ENCODE measurements around the gene PINK1. TPM values are rescaled to one million over a fixed set of nuclear protein-coding genes. Genes with fewer than 3 reads are reported as not detected.
A peak's percentile ranks its signal among the peaks of the same experiment; 100 is the strongest.

The PINK1 gene
- total RNA-seq, 3 donors from 2014 or later = 75.4 to 141 (median 111) TPM

DNA sequence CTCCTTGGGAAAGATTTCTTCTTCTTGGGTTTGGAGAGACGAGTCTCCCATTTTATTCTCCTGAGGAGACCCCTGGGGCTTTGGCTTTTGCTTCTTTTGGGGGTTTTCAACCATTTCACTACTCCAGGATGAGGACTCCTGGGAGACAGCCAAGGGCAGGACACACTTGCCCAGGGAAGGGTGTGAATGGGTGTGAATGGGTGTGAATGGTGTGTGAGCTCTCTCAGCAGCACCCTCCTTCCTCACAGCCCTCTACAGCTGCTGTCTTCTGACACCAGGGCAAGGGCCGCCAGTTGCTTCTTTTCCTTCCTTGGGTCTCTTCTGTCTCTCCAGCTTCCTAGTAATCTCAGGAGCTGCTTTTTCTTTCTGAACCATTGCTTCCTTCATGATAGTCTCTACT lies 60.4 kb downstream of the PINK1 start:
- peak in 1 of 3 donors; percentile 21 for DNase-seq
- intact Hi-C loops (cut with DNase I, micrococcal nuclease) = loop anchor here in 1 of 2 donors (10.0 kb wide), 1 partner anchor 501 kb away; no protein-coding TSS in a partner anchor
- H3K36me3 ChIP-seq (ENCODE audit: low read depth) = no peaks in the 10 kb centered on the region

DNA sequence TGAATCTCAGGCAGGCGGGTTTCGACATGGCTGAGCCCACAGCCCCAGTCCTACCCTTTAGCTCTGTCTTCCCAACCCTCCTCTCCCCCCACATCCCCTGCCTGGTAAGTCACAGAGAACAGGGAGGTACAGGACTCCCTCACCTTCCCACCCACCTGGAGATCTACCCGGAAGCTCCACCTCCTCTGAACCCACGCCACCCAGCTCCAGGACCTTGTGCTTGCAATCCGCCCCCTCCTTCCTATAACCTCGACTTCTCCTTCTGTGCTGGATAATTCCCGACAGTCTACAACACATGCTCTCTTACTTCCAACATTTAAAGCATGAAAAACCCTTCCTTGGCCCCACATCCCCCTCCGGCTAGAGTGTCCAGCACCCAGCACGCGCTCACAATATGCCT lies 62.3 kb downstream of the PINK1 start:
- intact Hi-C loops (cut with DNase I, micrococcal nuclease) = loop anchor here (5.0 to 10.0 kb wide), 2 partner anchors 499 to 502 kb away; no protein-coding TSS in a partner anchor
- ATAC-seq = no peak

More for the DNA sequence above, 60.4 kb downstream of the PINK1 start:
- Histone ChIP-seq H3K9me3 (no peaks in the 10 kb centered on the region), H3K4me1 (ENCODE audit: low read depth) (peaks cover 2% of the 10 kb centered on the region), H3K4me3 (no peak overlapping the region)
- ATAC-seq = no peak
- TF ChIP-seq, protein P1, sequence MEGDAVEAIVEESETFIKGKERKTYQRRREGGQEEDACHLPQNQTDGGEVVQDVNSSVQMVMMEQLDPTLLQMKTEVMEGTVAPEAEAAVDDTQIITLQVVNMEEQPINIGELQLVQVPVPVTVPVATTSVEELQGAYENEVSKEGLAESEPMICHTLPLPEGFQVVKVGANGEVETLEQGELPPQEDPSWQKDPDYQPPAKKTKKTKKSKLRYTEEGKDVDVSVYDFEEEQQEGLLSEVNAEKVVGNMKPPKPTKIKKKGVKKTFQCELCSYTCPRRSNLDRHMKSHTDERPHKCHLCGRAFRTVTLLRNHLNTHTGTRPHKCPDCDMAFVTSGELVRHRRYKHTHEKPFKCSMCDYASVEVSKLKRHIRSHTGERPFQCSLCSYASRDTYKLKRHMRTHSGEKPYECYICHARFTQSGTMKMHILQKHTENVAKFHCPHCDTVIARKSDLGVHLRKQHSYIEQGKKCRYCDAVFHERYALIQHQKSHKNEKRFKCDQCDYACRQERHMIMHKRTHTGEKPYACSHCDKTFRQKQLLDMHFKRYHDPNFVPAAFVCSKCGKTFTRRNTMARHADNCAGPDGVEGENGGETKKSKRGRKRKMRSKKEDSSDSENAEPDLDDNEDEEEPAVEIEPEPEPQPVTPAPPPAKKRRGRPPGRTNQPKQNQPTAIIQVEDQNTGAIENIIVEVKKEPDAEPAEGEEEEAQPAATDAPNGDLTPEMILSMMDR (IDR thresholded peaks at IDR 0.05) = no peak

DNA sequence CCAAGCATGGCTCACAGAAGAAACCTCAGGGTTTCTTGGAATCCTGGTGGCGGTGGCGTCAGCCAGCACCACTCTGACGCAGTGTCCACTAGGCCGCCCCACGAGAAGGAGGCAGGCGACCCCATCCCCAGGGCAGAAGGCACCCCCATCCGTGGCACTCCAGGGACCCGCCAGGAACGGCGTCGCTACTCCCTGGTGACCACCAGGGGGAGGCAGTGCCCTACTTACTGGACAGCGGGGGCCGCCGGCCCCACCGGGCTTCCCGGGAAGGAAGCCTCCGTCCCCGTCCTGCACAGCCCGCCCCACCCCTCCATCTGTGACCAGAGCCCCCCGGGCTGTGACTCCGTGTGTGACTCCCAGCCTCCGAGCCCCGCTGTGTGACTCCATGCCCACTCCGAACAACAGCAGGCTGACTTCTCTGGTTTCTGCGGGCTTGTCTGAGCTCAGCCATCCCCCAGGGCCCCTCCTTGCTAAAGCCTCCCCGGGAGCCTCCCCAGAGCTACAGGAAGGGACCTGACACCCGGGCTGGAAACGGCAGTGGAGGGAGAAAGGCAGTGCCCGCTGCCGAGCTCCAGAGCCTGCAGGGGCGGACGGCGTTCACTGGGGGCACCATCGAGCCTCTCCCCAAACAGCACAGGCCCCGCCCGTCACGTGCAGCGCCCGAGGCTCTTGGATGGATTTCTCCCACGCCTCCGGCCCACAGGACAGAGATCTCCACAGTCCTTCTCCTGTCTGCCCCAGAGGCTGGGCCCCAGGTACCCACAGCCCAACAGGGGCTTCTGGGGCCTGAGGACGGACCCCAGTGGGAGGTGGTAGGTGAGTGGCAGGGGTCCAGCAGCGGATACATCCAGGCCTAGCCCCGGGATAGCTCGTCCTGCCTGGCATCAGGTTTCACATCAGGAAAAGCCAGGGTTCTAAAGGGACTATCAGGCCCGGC lies 63.4 kb downstream of the PINK1 start:
- peak overlapping the region; percentile 7 for H3K4me3 ChIP-seq
- TF ChIP-seq, protein P1 (IDR thresholded peaks at IDR 0.05) = peak; percentile 88
- H3K36me3 ChIP-seq (ENCODE audit: low read depth) = no peaks in the 10 kb centered on the region
- H3K9me3 ChIP-seq = no peaks in the 10 kb centered on the region
- H3K4me1 ChIP-seq (ENCODE audit: low read depth) = peaks cover 2% of the 10 kb centered on the region
- DNase-seq = peak; percentile 79 to 84 (median 84)
- ATAC-seq = peak; percentile 95
- intact Hi-C loops (cut with DNase I, micrococcal nuclease) = loop anchor here (5.0 to 10.0 kb wide), 2 partner anchors 498 to 501 kb away; no protein-coding TSS in a partner anchor

More for the DNA sequence above, 62.3 kb downstream of the PINK1 start:
- no peak overlapping the region for H3K4me3 ChIP-seq
- H3K36me3 ChIP-seq (ENCODE audit: low read depth) = no peaks in the 10 kb centered on the region
- H3K9me3 ChIP-seq = no peaks in the 10 kb centered on the region
- H3K4me1 ChIP-seq (ENCODE audit: low read depth) = peaks cover 2% of the 10 kb centered on the region
- TF ChIP-seq, protein P1 (IDR thresholded peaks at IDR 0.05) = no peak
- DNase-seq = no peak

DNA sequence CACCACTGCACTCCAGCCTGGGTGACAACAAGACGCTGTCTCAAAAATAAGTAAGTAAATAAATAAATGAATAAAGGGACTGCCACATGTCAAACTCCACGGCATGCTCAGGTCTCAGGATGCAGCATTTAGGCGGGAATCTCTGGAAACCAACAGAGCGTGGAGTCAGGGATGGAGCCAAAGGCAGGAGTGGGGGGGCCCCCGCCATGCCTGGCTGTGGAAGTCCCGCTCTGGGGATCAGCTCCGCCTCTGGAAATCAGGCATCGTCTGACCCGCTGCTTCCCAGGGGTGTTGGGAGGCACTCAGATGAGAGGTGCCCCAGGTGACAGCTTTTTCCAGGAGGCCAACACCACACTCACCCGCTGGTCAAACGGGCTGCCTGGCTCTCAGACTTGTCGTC lies 64.3 kb downstream of the PINK1 start:
- intact Hi-C loops (cut with DNase I, micrococcal nuclease) = loop anchor here (5.0 to 10.0 kb wide), 2 partner anchors 497 to 500 kb away; no protein-coding TSS in a partner anchor

DNA sequence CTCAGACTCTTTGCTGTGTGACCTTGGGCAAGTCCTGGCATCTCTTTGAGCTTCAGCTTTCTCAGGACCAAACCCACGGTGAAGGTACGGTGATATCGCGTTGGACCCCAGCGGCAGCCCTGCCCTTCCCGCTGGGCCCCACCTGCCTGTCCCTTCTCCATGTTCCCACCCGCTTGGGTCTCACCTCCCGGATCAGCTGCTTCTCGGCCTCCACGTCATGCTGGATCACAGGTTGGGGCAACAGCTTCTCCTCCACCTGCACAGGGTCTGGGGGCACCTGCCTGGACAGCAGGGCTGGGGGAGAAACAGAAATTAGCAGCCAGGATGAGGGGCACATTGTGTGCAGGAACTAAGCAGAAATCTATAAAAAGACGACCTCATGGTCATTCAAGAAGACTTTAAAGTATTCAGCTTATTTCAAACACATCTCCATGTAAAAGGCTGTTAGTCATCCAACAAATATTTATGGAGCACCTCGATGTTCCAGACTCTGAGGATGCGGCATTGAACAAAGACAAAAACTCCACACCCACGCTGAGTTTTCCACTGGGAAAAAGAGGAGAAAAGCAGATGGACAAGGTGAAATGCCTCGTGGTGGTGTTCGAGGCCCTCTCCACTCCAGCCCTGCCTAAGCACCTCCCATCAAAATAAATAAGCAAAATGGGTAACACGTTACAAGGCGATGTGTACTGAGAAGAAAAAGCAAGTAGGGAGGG lies 65.1 kb downstream of the PINK1 start:
- Histone ChIP-seq H3K4me1 (ENCODE audit: low read depth) (peaks cover 2% of the 10 kb centered on the region), H3K4me3 (no peak overlapping the region), H3K36me3 (ENCODE audit: low read depth) (no peaks in the 10 kb centered on the region), H3K9me3 (no peaks in the 10 kb centered on the region)
- ATAC-seq (no peak), DNase-seq (no peak)
- intact Hi-C loops (cut with DNase I, micrococcal nuclease) = loop anchor here (5.0 to 10.0 kb wide), 2 partner anchors 496 to 499 kb away; no protein-coding TSS in a partner anchor
- TF ChIP-seq, protein P1 (IDR thresholded peaks at IDR 0.05) = no peak

More for the DNA sequence above, 64.3 kb downstream of the PINK1 start:
- peaks cover 2% of the 10 kb centered on the region for H3K4me1 ChIP-seq (ENCODE audit: low read depth)
- DNase-seq = no peak
- no peaks in the 10 kb centered on the region for H3K36me3 ChIP-seq (ENCODE audit: low read depth)
- H3K9me3 ChIP-seq = no peaks in the 10 kb centered on the region
- TF ChIP-seq, protein P1 (IDR thresholded peaks at IDR 0.05) = no peak
- ATAC-seq = no peak
- H3K4me3 ChIP-seq = no peak overlapping the region
